Measurements from ENCODE around the gene GLB1L. TPM values are rescaled to one million over a fixed set of nuclear protein-coding genes. Genes with fewer than 3 reads are reported as not detected.

GLB1L gene
- total RNA-seq, 1 experiment from 2014 or later: 6.1 TPM

- TF ChIP-seq IRF1 (CRISPR knock-in tag; IDR thresholded peaks at IDR 0.05) (0 out of 2 replicates have a peak, but pooled peaks have one; percentile 6), AR (CRISPR knock-in tag; IDR thresholded peaks at IDR 0.05) (no peak), ATF6 (CRISPR knock-in tag; IDR thresholded peaks at IDR 0.05) (no peak), ZMAT4 (CRISPR knock-in tag; IDR thresholded peaks at IDR 0.05) (no peak), E2F5 (CRISPR knock-in tag; IDR thresholded peaks at IDR 0.05) (peak; percentile 91), ARID4B (CRISPR knock-in tag; IDR thresholded peaks at IDR 0.05; ENCODE audit: borderline replicate concordance) (peak; percentile 54; the same call in 1 of the 2 replicates), GTF2I (CRISPR knock-in tag; conservative IDR thresholded peaks at IDR 0.05) (no peak)
These were observed 26.2 kb downstream of the GLB1L start, which contains the start of gene ABCB6 (continued) for GRCh38 chr2:219218732-219219701.

GRCh38 chr2:219218217-219218731 is 27.0 kb downstream of the GLB1L start:
- H3K36me3 Mint-ChIP-seq: peaks cover 36% of the 10 kb centered on the region
- peaks cover 25% of the 10 kb centered on the region for H3K4me1 Mint-ChIP-seq
- peak overlapping the region; percentile 85 for H3K4me3 Mint-ChIP-seq
- H3K27ac Mint-ChIP-seq: peak overlapping the region; percentile 70
- peak; percentile 71 for ATAC-seq
- no peaks in the 10 kb centered on the region for H3K9me3 Mint-ChIP-seq
- ChIA-PET CTCF (interaction anchor here (0.7 to 2.8 kb wide), 12 partner anchors 11 to 309 kb away, joined by 3 to 24 read pairs (median 4); partner anchors contain the start of genes ANKZF1, ATG9A, DNPEP and TUBA4B), POLR2A (interaction anchor here (0.6 to 3.0 kb wide), 10 partner anchors 12 to 169 kb away, joined by 3 to 21 read pairs (median 8); partner anchors contain the start of genes ANKZF1, ATG9A, DNAJB2 and DNPEP)
- H3K27me3 Mint-ChIP-seq (ENCODE audit: low read depth): no peaks in the 10 kb centered on the region
- peak; percentile 74 for DNase-seq (ENCODE audit: low spot score)
- no peak for TF ChIP-seq ZNF219 (CRISPR knock-in tag; IDR thresholded peaks at IDR 0.05; ENCODE audit: borderline replicate concordance)
- TF ChIP-seq NFATC4 (CRISPR knock-in tag; IDR thresholded peaks at IDR 0.05): no peak
- TF ChIP-seq HMGA2 (CRISPR knock-in tag; IDR thresholded peaks at IDR 0.05): no peak
- TF ChIP-seq ATF1 (CRISPR knock-in tag; IDR thresholded peaks at IDR 0.05): 0 out of 2 replicates have a peak, but pooled peaks have one; percentile 17
- TF ChIP-seq ELF4 (CRISPR knock-in tag; IDR thresholded peaks at IDR 0.05; ENCODE audit: low read depth): 0 out of 2 replicates have a peak, but pooled peaks have one; percentile 2
- peak; percentile 41; the same call in 1 of the 2 replicates for TF ChIP-seq ATF2 (CRISPR knock-in tag; IDR thresholded peaks at IDR 0.05; ENCODE audit: borderline replicate concordance, low read depth)
- 0 out of 2 replicates have a peak, but pooled peaks have one; percentile 11 for TF ChIP-seq IRF1 (CRISPR knock-in tag; IDR thresholded peaks at IDR 0.05)
- TF ChIP-seq TEAD4 (CRISPR knock-in tag; IDR thresholded peaks at IDR 0.05): peak; percentile 7; the same call in 1 of the 2 replicates
- TF ChIP-seq ZNF416 (CRISPR knock-in tag; IDR thresholded peaks at IDR 0.05): no peak
- TF ChIP-seq ZMAT4 (CRISPR knock-in tag; IDR thresholded peaks at IDR 0.05): no peak
- TF ChIP-seq ZNF317 (CRISPR knock-in tag; IDR thresholded peaks at IDR 0.05; ENCODE audit: borderline replicate concordance, low read depth): 0 out of 2 replicates have a peak, but pooled peaks have one; percentile 9

Data from WTC11 (cell line).